HG03025 (cell line): Measurements from ENCODE around the gene KCNAB1.
A peak's percentile ranks its signal among the peaks of the same experiment; 100 is the strongest.
"Not testable (repeated sequence)": the region's sequence is repeated elsewhere in the genome, so short reads cannot be mapped to it uniquely, and the experiment has no call there.

Experiments
- ATAC-seq: cut with Tn5 transposase; IDR thresholded peaks from one replicate; pipeline ENCODE4 v1.9.1; 2021; ENCODE audit warnings: mild to moderate bottlenecking, moderate library complexity; ENCODE audit not compliant: unreplicated experiment, low FRiP score

Gene KCNAB1

DNA sequence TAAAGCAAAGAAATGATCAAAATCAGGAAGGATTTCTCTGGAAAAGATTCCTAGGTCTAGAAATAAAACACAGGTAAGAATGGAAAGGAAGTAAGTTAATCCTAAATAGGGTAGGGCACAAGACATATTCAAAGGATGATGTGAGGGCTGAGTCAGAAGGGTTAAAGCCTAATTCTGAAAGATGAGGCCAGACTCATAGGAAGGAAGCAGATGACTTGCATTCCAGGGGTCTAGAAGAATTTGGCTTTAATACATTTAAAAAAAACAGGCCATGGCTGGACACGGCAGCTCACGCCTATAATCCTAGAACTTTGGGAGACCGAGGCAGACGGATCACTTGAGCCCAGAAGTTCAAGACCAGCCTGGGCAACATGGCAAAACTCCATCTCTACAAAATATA, 431.4 kb downstream of the KCNAB1 start:
- no peak for ATAC-seq

GRCh38 chr3:156552973-156553372, 432.6 kb downstream of the KCNAB1 start:
- ATAC-seq, result no peak

- no peak for ATAC-seq
Measured at GRCh38 chr3:156553705-156554356, 433.5 kb downstream of the KCNAB1 start.

DNA sequence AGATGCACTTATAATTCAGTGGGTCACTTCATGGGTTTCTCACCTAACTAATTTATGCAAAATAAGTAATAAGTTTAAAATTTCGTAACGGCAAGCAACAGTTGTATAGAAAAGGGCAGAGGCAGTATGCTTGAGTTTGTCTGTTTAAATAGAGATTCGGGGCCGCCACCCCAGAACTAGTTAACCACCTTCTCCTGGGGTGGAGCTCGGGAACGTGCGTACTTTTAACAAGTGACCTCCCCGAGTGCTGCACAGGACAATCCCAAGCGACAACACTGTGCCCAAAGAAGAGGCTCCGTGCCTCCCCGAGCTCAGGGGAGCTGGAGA, 434.1 kb downstream of the KCNAB1 start:
- ATAC-seq, result no peak

DNA sequence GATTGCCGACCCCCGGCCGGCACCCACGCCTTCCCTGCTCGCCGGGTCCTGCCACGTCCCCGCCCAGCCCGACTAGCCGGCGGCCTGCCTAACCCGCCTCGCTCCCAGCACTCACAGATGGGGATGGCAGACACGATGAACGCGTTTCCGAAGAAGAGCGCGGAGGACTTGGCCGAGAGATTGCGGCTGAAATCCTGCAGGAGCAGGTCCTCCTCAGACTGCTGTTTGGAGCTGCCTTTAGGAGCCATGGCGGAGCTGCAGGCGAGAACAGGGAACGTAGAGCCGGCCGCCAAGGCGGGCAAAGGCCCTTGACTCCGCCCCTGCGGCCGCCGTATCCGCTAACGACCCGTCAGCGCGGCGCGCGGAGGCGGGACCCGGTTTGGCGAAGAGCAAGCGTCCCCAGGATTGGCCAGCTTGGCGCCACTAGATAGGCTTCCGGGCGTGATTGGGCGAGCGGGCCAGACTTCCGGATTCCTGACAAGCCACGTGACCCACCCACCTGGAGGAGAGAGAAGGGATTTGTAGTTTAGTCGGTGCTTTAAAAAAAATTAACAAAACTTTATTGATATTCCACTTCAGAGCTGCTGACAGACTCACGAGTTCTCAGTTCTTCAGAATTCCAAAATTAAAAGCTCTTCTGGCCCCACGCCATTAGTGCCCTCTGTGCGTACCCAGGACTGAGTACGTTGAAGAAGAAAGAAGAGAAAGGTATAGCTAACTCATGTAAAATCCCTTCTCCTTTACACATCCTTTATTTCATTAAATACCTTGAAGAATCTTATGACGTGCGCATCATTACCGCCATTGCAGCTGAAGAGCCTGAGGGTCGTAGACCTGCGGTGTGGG, 434.7 kb downstream of the KCNAB1 start, which contains the start of gene SSR3:
Gene SSR3 (minus strand): TSS at position 276 of the 846 bp plus-strand sequence. CDS start 28 bp downstream, at position 248.
- peak; percentile 99 for ATAC-seq

- ATAC-seq, result no peak
Measured at GRCh38 chr3:156558389-156558788, 438.0 kb downstream of the KCNAB1 start.

DNA sequence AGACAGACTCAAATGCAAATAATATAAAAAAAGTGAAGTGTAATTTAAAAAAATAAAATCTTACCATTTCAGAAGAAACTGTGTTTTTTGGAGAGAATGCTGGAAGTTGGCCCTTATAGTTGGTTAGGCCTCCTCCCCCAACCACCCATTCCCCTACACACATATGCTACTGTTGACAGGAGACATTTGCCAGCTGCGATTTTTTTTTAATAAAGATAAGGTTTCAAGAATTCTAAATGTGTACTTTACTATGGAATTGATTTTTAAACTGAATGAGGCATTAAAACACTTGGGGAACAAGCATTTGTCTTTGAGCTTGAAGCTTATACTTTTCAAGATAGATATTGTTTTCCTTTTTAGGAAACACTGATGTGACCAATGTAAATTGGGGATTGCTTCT, 438.9 kb downstream of the KCNAB1 start:
- ATAC-seq, result no peak

DNA sequence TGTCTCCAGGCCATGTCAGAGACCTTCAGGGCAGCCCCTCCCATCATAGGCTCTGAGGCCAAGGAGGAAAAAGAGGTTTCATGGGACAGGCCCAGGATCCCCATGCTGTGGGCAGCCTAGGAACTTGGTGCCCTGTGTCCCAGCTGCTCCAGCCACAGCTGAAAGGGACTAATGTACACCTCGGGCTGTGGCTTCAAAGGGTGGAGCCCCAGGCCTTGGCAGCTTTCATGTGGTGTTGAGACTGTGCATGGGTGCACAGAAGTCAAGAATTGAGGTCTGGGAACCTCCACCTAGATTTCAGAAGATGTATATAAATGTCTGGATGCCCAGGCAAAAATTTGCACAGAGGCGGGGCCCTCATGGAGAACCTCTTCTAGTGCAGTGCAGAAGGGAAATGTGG, 441.2 kb downstream of the KCNAB1 start:
- no peak for ATAC-seq

DNA sequence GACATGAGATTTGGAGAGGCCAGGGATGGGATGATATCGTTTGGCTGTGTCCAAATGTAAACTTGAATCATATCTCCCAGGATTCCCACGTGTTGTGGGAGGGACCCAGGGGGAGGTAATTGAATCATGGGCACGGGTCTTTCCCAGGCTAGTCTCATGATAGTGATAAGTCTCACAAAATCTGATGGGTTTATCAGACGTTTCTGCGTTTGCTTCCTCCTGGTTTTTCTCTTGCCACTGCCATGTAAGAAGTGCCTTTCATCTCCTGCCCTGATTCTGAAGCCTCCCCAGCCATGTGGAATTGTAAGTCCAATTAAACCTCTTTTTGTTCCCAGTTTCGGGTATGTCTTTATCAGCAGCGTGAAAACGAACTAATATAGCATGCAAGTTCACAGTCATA, 442.1 kb downstream of the KCNAB1 start:
- ATAC-seq, result not testable (repeated sequence)

- no peak for ATAC-seq
Measured at GRCh38 chr3:156563900-156564682, 443.7 kb downstream of the KCNAB1 start.

GRCh38 chr3:156569016-156569415, 448.6 kb downstream of the KCNAB1 start:
- ATAC-seq, result not testable (repeated sequence)

DNA sequence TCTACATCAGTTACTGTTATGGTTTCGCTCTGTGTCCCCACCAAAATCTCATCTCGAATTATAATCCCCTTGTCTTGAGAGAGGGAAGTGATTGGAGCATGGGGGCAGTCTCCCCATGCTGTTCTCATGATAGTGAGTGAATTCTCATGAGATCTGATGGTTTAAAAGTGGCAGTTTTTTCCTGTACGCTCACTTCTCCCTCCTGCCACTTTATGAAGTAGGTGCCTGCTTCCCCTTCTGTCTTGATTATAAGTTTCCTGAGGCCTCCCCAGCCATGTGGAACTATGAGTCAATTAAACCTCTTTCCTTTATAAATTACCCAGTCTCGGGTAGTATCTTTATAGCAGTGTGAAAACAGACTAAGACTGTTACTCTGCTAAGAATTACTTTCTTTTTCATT, 449.5 kb downstream of the KCNAB1 start:
- ATAC-seq, result not testable (repeated sequence)

GRCh38 chr3:156575641-156576040, 455.3 kb downstream of the KCNAB1 start:
- no peak for ATAC-seq

- ATAC-seq, result no peak
Measured at GRCh38 chr3:156576051-156576450, 455.7 kb downstream of the KCNAB1 start.

GRCh38 chr3:156576651-156577348, 456.4 kb downstream of the KCNAB1 start:
- ATAC-seq, result no peak

GRCh38 chr3:156577736-156578135, 457.4 kb downstream of the KCNAB1 start:
- no peak for ATAC-seq

- ATAC-seq, result no peak
Measured at GRCh38 chr3:156579427-156579851, 459.1 kb downstream of the KCNAB1 start.

- no peak for ATAC-seq
Measured at GRCh38 chr3:156581033-156581432, 460.7 kb downstream of the KCNAB1 start.

GRCh38 chr3:156581954-156582353, 461.6 kb downstream of the KCNAB1 start:
- ATAC-seq, result no peak

DNA sequence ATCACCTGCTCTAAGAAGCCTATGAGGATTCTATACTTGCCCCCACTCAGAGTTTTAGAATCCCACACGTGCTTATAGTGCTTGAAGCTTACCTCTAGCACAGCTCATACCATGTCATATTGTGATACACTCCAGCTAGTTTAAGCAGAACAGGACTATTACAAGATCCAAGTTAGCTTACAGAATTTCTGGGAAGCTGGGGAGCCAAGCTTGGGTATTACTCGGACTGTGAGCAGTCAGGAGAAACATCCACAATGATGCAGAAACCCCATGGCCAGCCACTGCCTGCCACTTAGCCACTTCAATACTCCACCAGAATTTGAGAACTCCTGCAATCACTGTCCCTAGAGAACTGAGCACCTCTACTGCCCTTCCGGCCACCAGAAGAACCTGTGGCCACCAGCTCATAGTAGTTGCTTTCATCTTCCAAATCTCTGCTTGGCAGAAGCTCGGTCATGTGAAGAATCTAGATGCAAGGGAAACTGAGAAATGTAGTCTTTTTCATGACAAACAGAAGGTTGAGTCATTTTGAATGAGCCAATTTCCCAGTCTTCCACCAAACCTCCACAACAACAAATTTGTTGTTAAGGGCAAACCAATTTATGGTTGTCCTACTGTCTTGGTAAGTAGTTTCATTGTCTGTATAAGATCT, 462.3 kb downstream of the KCNAB1 start:
- ATAC-seq, result no peak
